HG02623 (cell line): ENCODE data around the gene SH3RF3.

Experiments
- ATAC-seq: cut with Tn5 transposase; IDR thresholded peaks from one replicate; pipeline ENCODE4 v1.9.1; 2021; ENCODE audit warnings: moderate library complexity; ENCODE audit not compliant: unreplicated experiment

SH3RF3 gene

GRCh38 chr2:109258376-109258775, 129.4 kb downstream of the SH3RF3 start:
- no peak for ATAC-seq

GRCh38 chr2:109258905-109259540, 130.0 kb downstream of the SH3RF3 start:
- no peak for ATAC-seq

- no peak for ATAC-seq
Observed at GRCh38 chr2:109259671-109260070, 130.7 kb downstream of the SH3RF3 start.

GRCh38 chr2:109260116-109260855, 131.3 kb downstream of the SH3RF3 start:
- no peak for ATAC-seq

GRCh38 chr2:109260886-109261700, 132.1 kb downstream of the SH3RF3 start:
- ATAC-seq, result no peak

GRCh38 chr2:109261906-109262631, 133.1 kb downstream of the SH3RF3 start:
- ATAC-seq, result no peak

GRCh38 chr2:109264595-109265328, 135.8 kb downstream of the SH3RF3 start:
- no peak for ATAC-seq

- no peak for ATAC-seq
Observed at GRCh38 chr2:109265369-109265768, 136.4 kb downstream of the SH3RF3 start.

- ATAC-seq, result no peak
Observed at GRCh38 chr2:109265953-109266352, 136.9 kb downstream of the SH3RF3 start.

- ATAC-seq, result no peak
Observed at GRCh38 chr2:109266496-109266895, 137.5 kb downstream of the SH3RF3 start.

GRCh38 chr2:109266998-109267854, 138.2 kb downstream of the SH3RF3 start:
- no peak for ATAC-seq

GRCh38 chr2:109268916-109269315, 139.9 kb downstream of the SH3RF3 start:
- ATAC-seq, result no peak

- no peak for ATAC-seq
Observed at GRCh38 chr2:109269706-109270504, 140.9 kb downstream of the SH3RF3 start.

- no peak for ATAC-seq
Observed at GRCh38 chr2:109270505-109271312, 141.7 kb downstream of the SH3RF3 start.

GRCh38 chr2:109271920-109272319, 142.9 kb downstream of the SH3RF3 start:
- no peak for ATAC-seq

GRCh38 chr2:109272461-109272860, 143.5 kb downstream of the SH3RF3 start:
- ATAC-seq, result no peak

- no peak for ATAC-seq
Observed at GRCh38 chr2:109275120-109276012, 146.4 kb downstream of the SH3RF3 start.
